H54 (cell line): ENCODE measurements around the gene IKZF5.

ENCODE experiments used
- DNase-seq: peaks from one replicate; pipeline ENCODE4 v3.0.0; 2011; ENCODE audit warnings: low spot score, mixed read lengths; ENCODE audit not compliant: insufficient read length
- FAIRE-seq: peaks from 3 replicates; lab custom pipeline; 2011; peaks lifted over from hg19 to GRCh38; lab: Jason Lieb, UNC
- POLR2A ChIP-seq: IDR thresholded peaks from 2 replicates; pipeline ENCODE4 v1.6.1; 2011; ENCODE audit warnings: low read depth, mild to moderate bottlenecking, low read length

Gene IKZF5

DNA sequence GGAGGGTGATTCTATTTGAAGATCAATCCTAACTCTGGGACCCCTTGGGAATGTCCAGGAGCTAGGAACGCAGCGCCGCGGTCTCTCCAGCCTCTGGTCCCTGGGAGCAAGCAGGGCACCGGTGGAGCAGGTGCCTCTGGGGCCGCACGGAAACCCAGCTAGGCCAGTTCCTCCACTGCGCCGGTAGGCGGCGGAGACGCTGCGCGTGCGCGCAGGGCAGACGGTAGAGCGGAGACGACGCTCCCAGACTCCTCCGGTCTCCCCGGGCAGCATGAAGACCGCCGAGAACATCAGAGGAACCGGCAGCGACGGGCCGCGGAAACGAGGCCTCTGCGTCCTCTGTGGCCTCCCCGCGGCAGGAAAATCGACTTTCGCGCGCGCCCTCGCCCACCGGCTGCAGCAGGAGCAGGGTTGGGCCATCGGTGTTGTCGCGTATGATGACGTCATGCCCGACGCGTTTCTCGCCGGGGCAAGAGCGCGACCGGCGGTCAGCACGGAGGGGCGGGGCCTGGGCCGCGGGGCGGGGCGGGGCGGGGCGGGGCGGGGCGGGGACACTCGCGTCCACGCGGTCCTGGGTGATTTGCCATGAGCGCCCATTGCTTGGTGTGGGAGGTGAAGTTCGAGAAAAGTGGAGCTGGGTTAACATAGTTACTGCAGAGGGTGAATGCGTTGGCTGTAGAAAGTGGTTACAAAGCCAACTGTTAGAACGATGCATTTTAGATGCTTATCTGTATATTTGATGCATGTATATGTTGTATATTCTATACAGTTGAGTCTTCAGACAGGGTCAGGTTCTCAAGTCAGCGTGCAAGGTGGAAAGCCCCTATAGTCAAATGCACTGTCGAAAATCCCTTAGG lies 28.2 kb downstream of the IKZF5 start, which contains the start of gene PSTK:
Gene PSTK, plus strand, starts transcription at position 193 of the 857 bp plus-strand sequence. Its CDS starts 79 bp downstream, at position 272.
- peak; percentile 55; the same call in 1 of the 2 replicates for TF ChIP-seq POLR2A
- DNase-seq (peak; percentile 75), FAIRE-seq (no peak)

GRCh38 chr10:122974543-122975064 lies 34.0 kb downstream of the IKZF5 start:
- no peak for TF ChIP-seq POLR2A
- FAIRE-seq, result no peak
- DNase-seq, result no peak

- no peak for FAIRE-seq
- DNase-seq, result no peak
- TF ChIP-seq POLR2A, result no peak
Observed at GRCh38 chr10:122974023-122974422, 34.6 kb downstream of the IKZF5 start.

GRCh38 chr10:122968698-122969097 lies 39.9 kb downstream of the IKZF5 start:
- TF ChIP-seq POLR2A, result no peak
- FAIRE-seq, result no peak
- no peak for DNase-seq

DNA sequence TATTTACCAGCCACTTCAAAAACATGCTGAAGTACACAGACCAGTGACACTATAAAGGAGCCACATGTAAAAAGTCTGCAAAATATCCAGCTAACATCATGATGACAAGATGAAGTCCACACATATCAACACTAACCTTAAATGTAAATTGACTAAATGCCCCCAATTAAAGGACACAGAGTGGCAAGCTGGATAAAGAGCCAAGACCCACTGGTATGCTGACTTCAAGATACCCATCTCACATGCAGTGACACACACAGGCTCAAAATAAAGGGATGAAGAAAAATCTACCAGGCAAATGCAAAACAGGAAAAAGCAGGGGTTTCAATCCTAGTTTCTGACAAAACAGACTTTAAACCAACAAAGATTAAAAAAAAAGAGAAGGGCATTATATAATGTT lies 41.7 kb downstream of the IKZF5 start:
- no peak for TF ChIP-seq POLR2A
- no peak for DNase-seq
- FAIRE-seq, result no peak

GRCh38 chr10:122962405-122962804 lies 46.2 kb downstream of the IKZF5 start:
- no peak for TF ChIP-seq POLR2A
- DNase-seq (no peak), FAIRE-seq (no peak)

- DNase-seq, result no peak
- FAIRE-seq, result no peak
- no peak for TF ChIP-seq POLR2A
Observed at GRCh38 chr10:122957474-122957873, 51.1 kb downstream of the IKZF5 start.

GRCh38 chr10:122955892-122956291 lies 52.7 kb downstream of the IKZF5 start:
- no peak for DNase-seq
- TF ChIP-seq POLR2A, result no peak
- FAIRE-seq, result no peak

DNA sequence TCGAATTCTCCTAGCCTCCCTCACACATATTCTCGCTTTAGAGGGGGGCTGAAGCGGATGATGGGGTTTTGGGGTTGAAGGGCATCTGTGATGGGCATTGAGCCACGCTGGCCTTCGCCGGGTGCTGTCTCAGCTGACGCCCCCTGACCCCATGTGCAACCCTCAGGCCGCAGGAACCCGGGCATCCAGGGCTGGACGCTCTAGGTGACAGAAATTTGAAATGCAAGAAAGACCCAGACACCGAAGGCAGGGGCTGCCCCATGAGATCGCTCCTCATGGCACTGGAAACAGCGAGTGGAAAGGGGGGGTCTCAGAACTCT lies 53.9 kb downstream of the IKZF5 start:
- DNase-seq, result no peak
- no peak for FAIRE-seq
- no peak for TF ChIP-seq POLR2A

DNA sequence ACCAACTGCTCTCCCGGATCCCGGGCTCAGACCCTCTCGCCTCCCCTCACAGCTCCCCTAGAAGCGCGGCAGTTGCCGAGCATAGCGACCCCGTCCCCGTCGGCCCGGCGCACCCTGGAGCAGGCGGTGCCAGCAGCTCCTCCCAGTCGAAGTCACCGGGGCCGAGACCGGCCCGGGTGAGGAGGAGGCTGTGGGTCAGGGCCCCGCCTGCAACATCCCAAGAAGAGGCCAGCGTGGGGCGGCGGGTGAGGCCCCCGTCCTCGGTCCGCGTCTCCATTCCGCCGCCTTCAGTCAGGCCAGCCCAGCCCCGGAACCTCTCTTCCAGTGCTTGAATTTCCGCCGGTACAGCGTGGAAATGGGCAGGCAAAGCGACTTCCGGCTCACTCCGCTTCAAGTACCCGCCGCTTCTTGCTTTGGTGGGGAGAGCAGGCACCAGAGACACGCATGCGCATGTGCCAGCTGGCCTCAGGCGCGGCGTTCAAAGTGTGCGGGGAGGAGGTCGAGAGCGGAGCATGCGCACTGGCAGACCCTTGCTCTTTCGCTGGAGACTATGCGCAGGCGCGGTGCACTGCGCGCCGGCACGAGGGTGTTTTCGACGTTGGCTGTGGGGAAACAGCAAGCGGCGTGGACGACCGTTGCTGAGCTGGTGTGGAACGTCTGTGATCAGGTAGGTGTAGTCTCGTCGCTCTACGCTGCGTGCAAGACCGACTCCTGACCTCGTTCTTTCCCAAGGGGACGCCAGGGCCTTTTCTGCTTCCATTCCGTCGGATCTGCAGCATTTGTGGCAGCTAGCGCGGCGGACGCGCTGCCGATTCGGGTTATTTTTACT lies 54.5 kb downstream of the IKZF5 start, which contains the start of gene C10orf88:
Gene C10orf88, minus strand, starts transcription at position 326 of the 829 bp plus-strand sequence. Its CDS starts 49 bp downstream, at position 277.
- DNase-seq (peak; percentile 77), FAIRE-seq (peak; percentile 86)
- no peak for TF ChIP-seq POLR2A

GRCh38 chr10:122949296-122949695 lies 59.3 kb downstream of the IKZF5 start:
- FAIRE-seq (no peak), DNase-seq (no peak)
- no peak for TF ChIP-seq POLR2A
